IMR-90 (cell line): ENCODE measurements around the gene POMGNT1.

ENCODE experiments used
- BHLHE40 ChIP-seq: fragments of 150-350 bp; IDR thresholded peaks from 2 replicates; pipeline ENCODE4 v1.6.1; 2016; ENCODE audit warnings: mild to moderate bottlenecking, low read depth, low read length
- FOS ChIP-seq: fragments of 150-350 bp; IDR thresholded peaks from 2 replicates; pipeline ENCODE4 v1.6.1; 2016; ENCODE audit warnings: low read depth, low read length
- MAFK ChIP-seq: IDR thresholded peaks from 2 replicates; pipeline ENCODE4 v1.6.1; 2012; ENCODE audit warnings: low read depth, low read length, improper control_type of control experiment
- POLR2A ChIP-seq: IDR thresholded peaks from 2 replicates; pipeline ENCODE4 v1.6.1; 2012; ENCODE audit warnings: mild to moderate bottlenecking, low read depth, low read length
- RAD21 ChIP-seq: IDR thresholded peaks from 2 replicates; pipeline ENCODE4 v1.6.1; 2012; ENCODE audit warnings: low read length, improper control_type of control experiment
- RFX5 ChIP-seq: IDR thresholded peaks from 2 replicates; pipeline ENCODE4 v1.8.0; 2012; ENCODE audit warnings: low read depth, mild to moderate bottlenecking, low read length, moderate library complexity
- TF ChIP-seq, protein P1 (sequence below): conservative IDR thresholded peaks from 2 replicates; pipeline ENCODE4 v1.5.1; 2012; ENCODE audit warnings: mild to moderate bottlenecking, low read depth, low read length, improper control_type of control experiment

DNA sequence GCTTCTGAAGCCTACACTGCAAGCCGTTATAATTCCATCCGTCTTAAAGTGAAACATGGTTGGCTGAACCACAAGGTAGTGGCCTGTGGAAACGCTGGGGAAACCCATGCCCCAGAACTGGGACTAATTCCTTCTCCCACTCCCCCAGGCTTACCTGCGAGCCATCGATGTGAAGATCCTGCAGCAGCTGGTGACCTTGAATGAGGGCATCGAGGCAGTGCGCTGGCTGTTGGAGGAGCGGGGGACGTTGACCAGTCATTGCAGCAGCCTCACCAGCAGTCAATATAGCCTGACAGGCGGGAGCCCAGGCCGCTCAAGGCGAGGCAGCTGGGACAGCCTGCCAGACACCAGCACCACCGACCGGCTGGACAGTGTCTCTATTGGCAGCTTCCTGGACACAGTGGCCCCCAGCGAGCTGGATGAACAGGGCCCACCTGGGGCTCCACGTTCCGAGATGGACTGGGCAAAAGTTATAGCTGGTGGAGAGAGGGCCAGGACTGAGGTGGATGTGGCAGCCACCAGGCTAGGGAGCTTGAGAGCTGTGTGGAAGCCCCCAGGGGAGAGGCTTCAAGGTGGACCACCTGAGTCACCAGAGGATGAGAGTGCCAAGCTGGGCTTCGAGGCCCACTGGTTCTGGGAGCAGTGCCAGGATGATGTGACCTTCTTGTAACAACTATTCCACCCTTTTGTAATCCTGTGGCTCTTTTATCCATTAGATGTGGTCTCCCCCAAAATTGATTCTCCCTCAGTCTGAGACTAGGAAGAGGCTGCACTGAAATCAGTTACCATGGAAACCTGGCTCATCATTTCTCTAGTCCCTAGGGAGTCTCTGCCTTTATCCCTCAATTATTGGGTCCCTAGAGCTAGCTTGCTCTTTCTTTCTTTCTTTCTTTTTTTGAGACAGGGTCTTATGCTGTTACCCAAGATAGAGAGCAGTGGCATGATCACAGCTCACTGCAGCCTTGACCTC lies 21.6 kb upstream of the POMGNT1 start:
- TF ChIP-seq MAFK: no peak
- TF ChIP-seq RFX5: no peak
- TF ChIP-seq POLR2A: no peak
- TF ChIP-seq FOS: no peak
- TF ChIP-seq RAD21: no peak
- TF ChIP-seq, protein P1, sequence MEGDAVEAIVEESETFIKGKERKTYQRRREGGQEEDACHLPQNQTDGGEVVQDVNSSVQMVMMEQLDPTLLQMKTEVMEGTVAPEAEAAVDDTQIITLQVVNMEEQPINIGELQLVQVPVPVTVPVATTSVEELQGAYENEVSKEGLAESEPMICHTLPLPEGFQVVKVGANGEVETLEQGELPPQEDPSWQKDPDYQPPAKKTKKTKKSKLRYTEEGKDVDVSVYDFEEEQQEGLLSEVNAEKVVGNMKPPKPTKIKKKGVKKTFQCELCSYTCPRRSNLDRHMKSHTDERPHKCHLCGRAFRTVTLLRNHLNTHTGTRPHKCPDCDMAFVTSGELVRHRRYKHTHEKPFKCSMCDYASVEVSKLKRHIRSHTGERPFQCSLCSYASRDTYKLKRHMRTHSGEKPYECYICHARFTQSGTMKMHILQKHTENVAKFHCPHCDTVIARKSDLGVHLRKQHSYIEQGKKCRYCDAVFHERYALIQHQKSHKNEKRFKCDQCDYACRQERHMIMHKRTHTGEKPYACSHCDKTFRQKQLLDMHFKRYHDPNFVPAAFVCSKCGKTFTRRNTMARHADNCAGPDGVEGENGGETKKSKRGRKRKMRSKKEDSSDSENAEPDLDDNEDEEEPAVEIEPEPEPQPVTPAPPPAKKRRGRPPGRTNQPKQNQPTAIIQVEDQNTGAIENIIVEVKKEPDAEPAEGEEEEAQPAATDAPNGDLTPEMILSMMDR: no peak
- TF ChIP-seq BHLHE40: no peak
